ENCODE results near the gene TMEM192. TPM values are rescaled to one million over a fixed set of nuclear protein-coding genes. Genes with fewer than 3 reads are reported as not detected.
"Not testable (repeated sequence)": the region's sequence is repeated elsewhere in the genome, so short reads cannot be mapped to it uniquely, and the experiment has no call there.

Gene TMEM192
- total RNA-seq (2014; rRNA removed; shearing (Covaris generic)): 15.3 and 17.4 TPM in 2 replicates
- polyA plus RNA-seq (2014; cell fraction: nucleus; rRNA removed): 11.9 and 13.2 TPM in 2 replicates

DNA sequence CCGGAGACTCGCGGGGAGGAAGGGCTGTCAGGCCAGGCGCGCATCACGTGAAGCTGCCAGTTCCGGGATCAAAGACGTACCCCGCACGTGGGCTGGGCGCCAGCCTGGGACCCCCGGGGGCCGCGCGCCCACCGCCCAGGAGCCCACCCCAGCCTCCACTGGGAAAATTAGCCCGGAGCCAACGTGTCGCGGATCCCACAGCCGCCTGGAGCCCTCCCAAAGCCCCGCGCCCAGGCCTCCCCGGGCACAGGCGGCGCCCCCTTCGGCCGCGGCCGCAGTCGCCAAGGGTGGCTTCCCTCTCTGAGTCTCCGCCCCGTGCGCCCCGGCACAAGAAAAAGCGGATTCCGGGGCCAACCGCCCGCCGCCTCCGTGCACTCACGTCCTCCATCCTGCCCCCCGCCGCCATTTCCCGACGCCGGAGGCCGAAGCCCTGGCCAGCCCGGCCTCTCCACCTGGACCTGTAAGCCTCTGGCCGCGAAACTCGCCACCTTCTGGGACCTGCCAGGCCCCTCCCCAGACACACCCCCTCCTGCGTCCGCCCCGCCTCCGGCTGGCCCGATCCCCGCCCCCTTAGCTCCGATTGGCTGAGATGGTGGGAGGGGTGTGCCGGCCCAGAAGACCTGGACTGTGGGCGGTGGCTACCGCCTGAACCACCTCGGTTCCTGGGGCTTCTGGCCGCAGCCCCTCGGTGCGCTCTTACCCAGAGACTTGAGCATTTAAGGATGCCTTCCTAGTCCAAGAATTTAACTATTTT, at the start of gene TMEM192:
TMEM192 (minus strand) TSS at position 493 of the 754 bp plus-strand sequence; CDS start at position 406, 87 bp downstream.
- peak; percentile 85 for DNase-seq (ENCODE audit: extremely low read depth, low read depth)

DNA sequence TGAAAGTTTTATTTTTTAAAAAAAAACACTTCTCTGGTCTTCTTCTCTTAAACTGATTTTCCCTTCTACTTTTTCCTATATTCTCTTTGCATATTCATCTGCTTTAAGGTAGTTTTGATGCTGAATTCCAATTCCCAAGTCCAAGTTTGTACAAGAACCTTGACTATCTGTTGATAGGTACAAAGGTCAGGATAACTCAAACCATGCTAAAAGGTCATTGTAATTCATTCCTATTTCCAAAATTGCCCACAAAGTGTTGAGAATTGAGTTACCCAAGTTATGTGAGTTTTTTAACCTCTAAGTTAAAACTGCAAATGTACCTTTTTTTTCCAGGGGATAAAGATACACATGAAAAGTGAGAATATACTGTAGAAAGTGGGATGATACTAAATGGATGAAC, 46.1 kb upstream of the TMEM192 start:
- no peak for DNase-seq (ENCODE audit: extremely low read depth, low read depth)

DNA sequence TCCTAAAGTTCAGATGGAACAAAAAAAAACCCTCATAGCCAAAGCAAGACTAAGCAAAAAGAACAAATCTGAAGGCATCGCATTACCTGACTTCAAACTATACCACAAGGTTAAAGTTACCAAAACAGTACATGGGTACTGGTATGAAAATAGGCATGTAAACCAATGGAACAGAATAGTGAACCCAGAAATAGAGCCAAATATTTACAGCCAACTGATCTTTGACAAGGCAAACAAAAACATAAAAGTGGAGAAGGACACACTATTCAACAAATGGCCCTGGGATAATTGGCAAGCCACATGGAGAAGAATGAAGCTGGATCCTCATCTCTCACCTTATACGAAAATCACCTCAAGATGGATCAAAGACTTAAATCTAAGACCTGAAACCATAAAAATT, 44.2 kb upstream of the TMEM192 start:
- no peak for DNase-seq (ENCODE audit: extremely low read depth, low read depth)

DNA sequence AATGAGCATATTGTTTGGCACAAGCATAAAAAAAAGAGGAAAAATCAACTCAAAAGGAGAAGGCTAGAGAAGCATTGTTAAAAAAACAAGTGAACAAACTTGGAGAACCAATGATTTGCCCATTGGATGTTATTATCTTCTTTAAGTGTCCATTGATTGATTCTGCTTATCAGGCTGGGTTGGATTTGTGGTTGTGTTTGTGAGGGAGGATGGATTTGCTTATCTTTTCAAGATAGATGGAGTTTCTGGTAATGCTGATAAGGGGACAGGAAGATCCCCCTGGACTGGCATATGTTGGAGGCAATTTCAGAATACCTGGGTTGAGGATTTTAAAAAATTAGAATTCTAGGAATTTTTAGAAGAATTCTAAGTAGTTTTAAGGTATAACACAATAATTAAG, 41.8 kb upstream of the TMEM192 start:
- DNase-seq (ENCODE audit: extremely low read depth, low read depth): no peak

DNA sequence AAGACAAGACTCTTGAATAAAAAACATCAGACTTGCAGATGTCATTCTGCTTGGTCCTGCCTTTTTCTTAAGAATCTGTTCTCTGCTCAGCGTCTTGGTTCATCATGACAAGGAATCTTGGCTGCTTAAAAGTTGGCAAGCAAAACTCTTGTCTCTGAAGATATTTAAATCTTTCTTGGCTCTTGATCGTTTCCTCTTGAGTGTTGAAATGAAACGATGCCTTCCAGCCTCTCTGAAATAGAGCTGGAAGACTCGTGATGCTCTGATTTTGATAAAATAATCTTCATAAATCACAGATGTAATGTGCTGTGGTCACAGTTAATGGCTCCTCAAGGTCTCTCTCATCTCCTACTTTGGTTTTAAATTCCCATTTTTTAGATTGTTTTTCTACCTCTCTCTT, 39.9 kb upstream of the TMEM192 start:
- DNase-seq (ENCODE audit: extremely low read depth, low read depth): no peak

DNA sequence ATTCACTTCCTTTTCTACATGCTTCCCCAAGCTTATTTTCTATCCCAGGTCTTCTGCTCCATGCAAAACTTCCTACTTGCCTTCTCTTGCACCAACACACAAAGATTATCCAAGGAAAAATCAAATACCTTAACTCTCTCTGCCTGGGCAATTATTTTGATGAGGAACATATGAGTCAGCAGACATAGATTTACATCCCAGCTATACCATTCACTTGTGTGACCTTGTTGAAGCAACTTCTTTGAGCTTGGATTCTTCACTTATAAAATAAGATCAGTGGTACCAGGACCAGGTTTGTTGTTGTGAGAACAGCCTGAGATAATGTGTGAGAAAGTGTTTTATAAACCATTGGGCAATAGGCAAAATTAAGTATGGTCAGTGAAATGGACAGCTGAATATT, 39.1 kb upstream of the TMEM192 start:
- DNase-seq (ENCODE audit: extremely low read depth, low read depth): no peak

DNA sequence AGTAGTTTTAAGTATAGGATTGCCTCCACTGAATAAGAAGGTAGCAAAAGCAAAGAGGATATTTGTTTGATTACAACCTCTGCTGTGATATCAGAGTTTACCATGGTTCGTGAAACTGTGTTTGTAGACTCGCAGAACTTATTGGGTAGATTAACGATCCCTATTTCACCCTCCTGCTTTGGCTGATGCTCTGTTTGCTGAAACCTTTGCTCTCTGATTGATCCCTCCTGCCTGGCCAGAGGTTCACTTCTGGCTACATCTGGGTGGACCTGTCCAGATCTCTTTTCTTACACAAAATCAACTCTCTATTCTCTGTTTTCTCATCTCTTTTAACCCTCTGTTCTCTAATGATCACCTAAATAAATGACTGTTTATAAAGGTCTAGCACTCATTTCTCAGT, 37.9 kb upstream of the TMEM192 start:
- DNase-seq (ENCODE audit: extremely low read depth, low read depth): no peak

DNA sequence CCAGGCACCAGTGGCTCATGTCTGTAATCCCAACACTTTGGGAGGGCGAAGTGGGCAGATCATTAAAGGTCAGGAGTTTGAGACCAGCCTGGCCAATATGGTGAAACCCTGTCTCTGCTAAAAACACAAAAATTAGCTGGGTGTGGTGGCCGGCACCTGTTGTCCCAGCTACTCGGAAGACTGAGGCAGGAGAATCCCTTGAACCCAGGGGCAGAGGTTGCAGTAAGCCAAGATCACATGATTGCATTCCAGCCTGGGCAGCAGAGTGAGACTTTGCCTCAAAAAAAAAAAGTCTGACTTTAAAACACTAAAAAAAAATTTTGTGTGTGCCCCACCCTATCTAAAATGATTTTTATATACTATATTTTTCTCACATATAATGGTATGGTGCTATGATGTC, 26.2 kb upstream of the TMEM192 start:
- no peak for DNase-seq (ENCODE audit: extremely low read depth, low read depth)

DNA sequence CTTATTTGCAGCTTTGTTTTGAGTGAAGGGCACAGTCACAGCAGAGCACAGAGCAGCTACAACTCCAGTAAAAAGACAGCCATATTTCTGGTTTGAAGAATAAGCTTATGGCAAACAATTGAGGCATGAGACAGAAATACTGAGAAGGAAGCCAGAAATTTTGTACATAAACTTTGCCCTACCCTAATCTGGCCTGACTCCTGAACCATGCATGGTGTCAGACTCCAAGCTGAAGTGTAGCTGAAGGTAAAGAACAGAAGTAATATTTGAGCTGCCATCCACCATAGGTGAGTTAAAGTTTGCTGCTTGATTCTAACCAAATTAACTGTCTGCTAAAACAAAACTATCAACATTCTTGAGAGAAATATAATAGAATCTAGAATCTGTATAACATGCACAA, 24.5 kb upstream of the TMEM192 start:
- DNase-seq (ENCODE audit: extremely low read depth, low read depth): no peak

DNA sequence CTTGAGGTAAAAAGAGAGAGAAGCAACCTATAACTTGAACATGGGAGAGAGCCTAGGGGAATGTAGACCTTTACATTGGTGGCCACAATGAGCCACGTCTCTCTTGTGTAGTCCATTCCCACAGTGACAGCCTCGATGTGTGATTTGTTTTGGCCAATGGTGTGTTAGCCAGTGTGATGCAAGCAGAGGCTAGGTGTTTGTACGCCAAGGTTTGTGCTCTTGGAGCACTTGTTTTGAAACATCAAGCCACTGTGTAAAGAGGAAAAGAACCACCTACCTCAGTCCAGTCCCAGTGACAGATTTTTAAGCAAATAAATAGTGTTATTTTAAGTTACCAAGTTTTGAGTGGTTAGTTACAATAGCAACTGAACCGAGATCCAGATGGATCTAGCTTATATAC, 23.9 kb upstream of the TMEM192 start:
- DNase-seq (ENCODE audit: extremely low read depth, low read depth): no peak

DNA sequence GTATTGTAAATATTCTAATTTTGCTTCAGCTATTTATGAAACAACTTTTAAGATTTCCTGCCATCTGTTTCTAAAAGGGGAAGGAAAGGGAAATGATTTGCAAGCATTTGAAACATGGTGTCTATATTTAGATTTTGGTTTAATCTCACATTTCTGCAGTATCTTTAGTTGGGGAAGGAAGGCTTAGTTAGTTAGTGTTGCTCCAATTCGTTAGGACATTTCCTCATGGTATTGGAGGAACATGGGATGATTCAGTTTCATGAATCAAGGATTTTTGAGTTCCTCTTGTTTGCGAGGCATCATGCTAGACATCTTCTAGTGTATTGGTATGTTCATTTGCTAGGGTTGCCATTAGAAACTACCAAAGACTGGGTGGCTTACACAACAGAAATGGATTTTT, 20.5 kb upstream of the TMEM192 start:
- DNase-seq (ENCODE audit: extremely low read depth, low read depth): no peak

DNA sequence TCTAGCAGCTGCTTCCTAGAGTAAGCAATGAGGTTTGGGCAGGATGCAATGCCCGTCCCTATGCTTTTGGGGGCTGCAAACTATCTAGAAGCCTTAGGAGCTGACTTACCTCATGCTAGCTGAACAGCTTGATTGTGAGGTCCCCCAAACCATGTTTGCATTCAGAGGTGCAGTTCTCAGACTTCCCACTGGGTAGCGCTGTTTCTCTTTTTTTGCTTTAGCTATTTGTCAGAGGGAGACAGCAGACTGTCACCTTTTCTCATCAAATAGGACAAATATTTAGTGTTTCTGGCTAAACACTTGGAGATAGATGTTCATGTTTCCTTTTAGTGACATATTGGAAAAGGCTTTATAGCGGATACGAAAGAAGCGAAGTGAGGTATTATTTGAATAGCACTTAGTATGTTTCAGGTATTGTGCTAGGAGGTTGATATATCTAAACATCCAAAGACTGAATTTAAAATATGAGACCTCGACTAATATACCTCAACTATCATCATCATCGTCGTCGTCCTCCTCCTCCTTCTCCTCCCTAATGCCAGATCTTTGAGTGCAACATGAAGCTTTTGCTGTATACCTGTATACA, 18.7 kb upstream of the TMEM192 start:
- DNase-seq (ENCODE audit: extremely low read depth, low read depth): peak; percentile 47

DNA sequence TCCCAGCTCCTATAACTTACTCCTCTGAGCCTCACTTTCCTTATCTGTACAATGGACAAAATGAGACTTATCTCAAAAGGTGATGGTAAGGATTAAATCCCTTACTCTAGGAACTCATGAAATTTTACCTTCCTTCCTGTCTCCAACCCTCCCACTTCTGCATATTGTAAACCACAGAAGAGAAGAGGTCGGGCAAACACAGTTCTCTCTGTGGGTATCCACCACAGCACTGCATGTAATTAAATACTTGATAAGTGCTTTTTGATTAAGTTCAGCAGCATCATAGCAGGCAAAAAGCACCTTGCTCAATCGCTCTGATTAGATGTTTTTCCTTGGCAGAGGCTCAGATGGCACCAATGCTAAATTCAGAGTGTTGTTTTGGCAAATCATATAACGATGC, 17.3 kb upstream of the TMEM192 start:
- DNase-seq (ENCODE audit: extremely low read depth, low read depth): no peak

DNA sequence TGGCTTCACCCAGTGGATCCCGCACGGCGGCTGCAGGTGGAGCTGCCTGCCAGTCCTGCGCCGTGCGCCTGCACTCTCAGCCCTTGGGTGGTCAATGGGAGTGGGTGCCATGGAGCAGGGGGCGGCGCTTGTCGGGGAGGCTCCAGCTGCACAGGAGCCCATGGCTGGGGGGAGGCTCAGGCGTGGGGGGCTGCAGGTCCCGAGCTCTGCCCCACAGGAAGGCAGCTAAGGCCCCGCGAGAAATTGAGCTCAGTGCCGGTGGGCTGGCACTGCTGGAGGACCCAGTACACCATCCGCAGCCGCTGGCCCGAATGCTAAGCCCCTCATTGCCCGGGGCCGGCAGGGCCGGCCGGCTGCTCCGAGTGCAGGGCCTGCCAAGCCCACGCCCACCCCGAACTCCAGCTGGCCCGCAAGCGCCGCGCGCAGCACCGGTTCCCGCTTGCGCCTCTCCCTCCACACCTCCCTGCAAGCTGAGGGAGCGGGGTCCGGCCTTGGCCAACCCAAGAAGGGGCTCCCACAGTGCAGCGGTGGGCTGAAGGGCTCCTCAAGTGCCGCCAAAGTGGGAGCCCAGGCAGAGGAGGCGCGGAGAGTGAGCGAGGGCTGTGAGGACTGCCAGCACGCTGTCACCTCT, 13.3 kb upstream of the TMEM192 start:
- DNase-seq (ENCODE audit: extremely low read depth, low read depth): not testable (repeated sequence)

DNA sequence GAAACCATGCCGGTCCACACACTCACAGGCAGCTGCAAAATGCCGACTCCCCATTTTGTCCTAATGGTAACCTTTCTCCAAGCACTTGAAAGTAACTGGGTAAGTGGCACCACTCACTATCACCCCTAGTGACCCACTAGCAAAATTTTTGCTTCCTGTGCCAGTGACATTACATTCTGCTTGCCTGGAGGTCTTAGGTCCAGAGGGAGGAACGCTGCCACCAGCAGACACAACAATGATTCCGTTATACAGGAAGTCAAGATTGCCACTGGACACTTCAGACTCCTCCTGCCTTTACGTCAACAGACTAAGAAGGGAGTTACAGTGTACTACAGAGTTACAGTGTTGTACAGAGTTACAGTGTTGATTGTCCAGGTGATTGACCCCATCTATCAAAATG, 11.8 kb upstream of the TMEM192 start:
- DNase-seq (ENCODE audit: extremely low read depth, low read depth): no peak

DNA sequence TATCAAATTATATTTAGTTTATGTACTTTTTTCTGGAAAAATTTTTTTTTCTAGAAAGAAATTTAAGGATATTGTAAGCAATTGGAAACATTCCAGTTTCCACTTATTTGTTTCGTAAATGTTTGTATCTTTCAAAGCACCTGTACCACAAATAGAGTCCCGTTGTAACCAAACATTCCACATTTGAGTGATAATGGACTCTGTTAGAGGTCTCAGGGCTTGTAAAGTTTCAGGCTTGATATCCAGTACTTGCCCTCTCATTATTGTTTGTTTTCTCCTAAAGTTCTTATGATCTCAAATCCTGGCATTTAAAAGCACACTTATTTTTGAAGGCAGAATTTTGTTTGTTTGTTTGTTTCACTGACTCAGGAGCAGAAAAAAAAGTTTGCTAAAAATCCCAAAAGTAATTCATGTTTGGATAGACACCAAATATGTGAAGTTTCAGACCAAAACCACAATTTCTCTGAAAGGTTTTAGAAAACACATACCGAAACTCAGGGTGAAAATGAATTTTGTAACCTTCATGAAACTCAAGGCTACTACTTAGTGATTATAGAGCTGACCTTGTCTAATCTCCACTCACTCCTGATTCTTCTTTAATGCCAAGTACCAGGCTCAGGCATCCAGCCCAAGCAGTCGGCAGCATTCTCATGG, 5.7 kb upstream of the TMEM192 start:
- no peak for DNase-seq (ENCODE audit: extremely low read depth, low read depth)

DNA sequence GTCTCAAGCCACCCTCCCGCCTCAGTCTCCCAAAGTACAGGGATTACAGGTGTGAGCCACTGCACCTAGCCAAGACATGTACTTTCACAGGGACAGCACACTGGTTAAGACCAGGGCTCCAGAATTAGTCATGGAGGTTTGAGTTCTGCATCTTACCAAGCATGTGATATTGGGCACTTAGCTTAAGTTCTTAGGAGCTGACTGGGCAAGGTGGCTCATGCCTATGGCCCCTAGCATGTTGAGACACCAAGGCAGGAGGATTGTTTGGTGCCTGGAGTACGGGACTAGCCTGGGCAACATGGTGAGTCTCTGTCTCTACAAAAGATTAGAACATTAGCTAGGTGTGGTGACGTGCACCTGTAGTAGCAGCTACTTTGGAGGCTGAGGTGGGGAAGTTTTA, 2.6 kb upstream of the TMEM192 start:
- DNase-seq (ENCODE audit: extremely low read depth, low read depth): no peak

DNA sequence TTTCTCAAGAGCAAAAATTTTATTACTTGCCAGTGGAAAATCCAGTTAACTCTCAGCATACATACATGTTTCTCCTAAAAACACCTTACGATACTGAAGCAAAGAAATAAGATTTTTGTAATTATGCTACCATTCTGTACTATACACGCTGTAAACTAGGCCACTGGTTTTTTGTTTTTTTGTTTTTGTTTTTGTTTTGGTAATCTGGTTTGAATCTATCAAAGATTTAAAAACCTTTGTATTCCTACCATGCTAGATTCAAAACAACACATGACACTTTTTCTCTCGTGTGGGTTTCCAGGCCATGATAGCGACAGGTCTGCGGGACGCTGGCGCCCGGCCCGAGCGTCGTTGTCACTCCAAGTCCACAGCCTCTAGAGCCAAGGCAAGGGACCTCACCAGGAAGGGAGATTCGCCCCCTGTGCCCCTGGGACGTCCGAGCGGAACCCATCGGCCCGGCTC, 723 bp downstream of the TMEM192 start:
- DNase-seq (ENCODE audit: extremely low read depth, low read depth): no peak

DNA sequence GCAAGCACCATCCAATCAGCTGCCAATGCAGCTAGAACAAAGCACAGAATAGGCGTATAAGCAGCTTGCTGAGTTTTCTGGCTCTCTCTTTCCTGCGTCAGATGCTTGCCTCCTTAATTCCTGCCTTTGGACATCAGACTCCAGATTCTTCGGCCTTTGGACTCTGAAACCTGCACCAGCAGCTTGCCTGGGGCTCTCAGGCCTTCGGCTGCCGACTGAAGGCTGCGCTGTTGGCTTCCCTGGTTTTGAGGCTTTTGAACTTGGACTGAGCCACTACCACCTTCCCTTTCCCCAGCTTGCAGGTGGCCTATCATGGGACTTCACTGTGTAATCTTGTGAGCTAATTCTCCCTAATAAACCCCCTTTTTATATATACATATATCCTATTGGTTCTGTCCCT, 6.1 kb downstream of the TMEM192 start:
- no peak for DNase-seq (ENCODE audit: extremely low read depth, low read depth)

DNA sequence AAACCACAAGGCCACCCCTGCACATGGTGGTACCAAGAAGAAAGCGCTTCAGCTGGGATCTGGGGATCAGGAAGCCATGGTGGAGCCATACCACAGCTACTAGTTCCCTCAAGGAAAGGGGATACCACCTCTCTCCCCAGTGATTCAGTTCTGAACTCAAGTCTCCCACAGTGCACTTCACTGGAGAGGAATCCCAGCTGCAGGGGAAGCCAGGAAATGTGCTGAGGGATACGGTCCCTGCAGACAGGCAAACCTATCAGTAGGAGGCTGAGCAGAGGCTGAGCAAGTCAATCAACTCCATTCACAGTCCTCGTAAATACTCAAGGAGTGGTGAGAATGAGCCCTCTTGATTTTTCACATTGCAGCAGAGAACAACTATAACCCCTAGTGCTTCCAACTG, 11.0 kb downstream of the TMEM192 start:
- DNase-seq (ENCODE audit: extremely low read depth, low read depth): no peak

DNA sequence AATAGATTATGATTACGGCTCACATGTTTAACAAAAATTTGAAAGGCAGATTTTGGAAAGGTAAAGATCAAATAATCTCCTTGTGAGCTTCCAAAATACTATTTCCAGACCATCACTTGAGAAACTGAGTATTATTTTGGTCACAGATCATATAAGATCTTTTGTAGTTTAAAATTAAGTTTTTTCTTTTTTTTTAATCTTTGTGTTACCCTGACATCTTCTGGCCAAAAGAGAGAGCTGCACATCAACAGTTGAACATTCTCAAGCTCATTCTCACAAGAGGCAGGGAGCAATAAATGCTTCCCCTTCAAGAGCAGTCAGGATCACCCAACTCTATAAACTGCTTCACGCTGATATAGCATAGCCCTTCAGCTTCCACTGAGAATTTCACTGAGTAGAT, 15.9 kb downstream of the TMEM192 start:
- peak; percentile 2 for DNase-seq (ENCODE audit: extremely low read depth, low read depth)

Data from NCI-H460 (cell line).